Activated CD8-positive, alpha-beta T cell treated with anti-CD3 and anti-CD28 coated beads, Interleukin-2, amount 10 ng/mL, durations not matched to agents 7 days and 5 days (primary cell): ENCODE results near the gene CAPN15. TPM values are rescaled to one million over a fixed set of nuclear protein-coding genes. Genes with fewer than 3 reads are reported as not detected.

Source experiments
- ATAC-seq: fragments of 150-1000 bp; cut with Tn5 transposase; one replicate; pipeline ENCODE4 v1.10.0; 2021; ENCODE audit warnings: moderate library complexity
- CTCF ChIA-PET: fragments of 350-600 bp; sonication (Branson Sonifier 250); formaldehyde crosslinking; loops from one replicate; lab custom pipeline; 2021; ENCODE audit warnings: antibody characterized with exemption; lab: Charles Lee
- POLR2A ChIA-PET: fragments of 350-600 bp; sonication (Branson Sonifier 250); formaldehyde crosslinking; loops from one replicate; lab custom pipeline; 2021; ENCODE audit warnings: antibody characterized with exemption; lab: Charles Lee
- DNase-seq: peaks from one replicate; pipeline ENCODE4 v3.0.0-alpha.2; 2020
- H3K27ac Mint-ChIP-seq: one replicate; pipeline ENCODE4 v1.8.0; 2021; ENCODE audit warnings: mild to moderate bottlenecking, mixed read lengths
- H3K27me3 Mint-ChIP-seq: one replicate; pipeline ENCODE4 v1.8.0; 2021; ENCODE audit warnings: low read depth, mixed read lengths
- H3K36me3 Mint-ChIP-seq: one replicate; pipeline ENCODE4 v1.8.0; 2021; ENCODE audit warnings: low read depth, mixed read lengths
- H3K4me1 Mint-ChIP-seq: one replicate; pipeline ENCODE4 v1.8.0; 2021; ENCODE audit warnings: low read depth, mixed read lengths
- H3K4me3 Mint-ChIP-seq: one replicate; pipeline ENCODE4 v1.8.0; 2021; ENCODE audit warnings: mild to moderate bottlenecking, mixed read lengths
- H3K9me3 Mint-ChIP-seq: one replicate; pipeline ENCODE4 v1.8.0; 2022; ENCODE audit warnings: mixed read lengths; ENCODE audit not compliant: insufficient read depth
- total RNA-seq, 2 experiments: library from RNA; stranded (reverse); gene quantifications; one replicate each; pipeline ENCODE4 v1.2.3, GENCODE V29; 2021

CAPN15 gene
- total RNA-seq, 2 experiments from 2014 or later = 85.3 to 93.0 TPM

- Mint-ChIP-seq H3K4me3 (no peak overlapping the region), H3K36me3 (peaks cover 14% of the 10 kb centered on the region), H3K9me3 (no peaks in the 10 kb centered on the region), H3K27ac (no peak overlapping the region), H3K4me1 (peaks cover 6% of the 10 kb centered on the region), H3K27me3 (no peaks in the 10 kb centered on the region)
- DNase-seq (no peak), ATAC-seq (no peak)
- POLR2A ChIA-PET = no interaction called here
- CTCF ChIA-PET = no interaction called here
Measured at GRCh38 chr16:540645-541340, 13.3 kb downstream of the CAPN15 start.

GRCh38 chr16:543301-544164 lies 16.0 kb downstream of the CAPN15 start:
- ChIA-PET CTCF (no interaction called here), POLR2A (no interaction called here)
- Mint-ChIP-seq H3K4me1 (peaks cover 8% of the 10 kb centered on the region), H3K27ac (no peak overlapping the region), H3K36me3 (peaks cover 8% of the 10 kb centered on the region), H3K27me3 (no peaks in the 10 kb centered on the region), H3K9me3 (no peaks in the 10 kb centered on the region), H3K4me3 (no peak overlapping the region)
- ATAC-seq (no peak), DNase-seq (no peak)

DNA sequence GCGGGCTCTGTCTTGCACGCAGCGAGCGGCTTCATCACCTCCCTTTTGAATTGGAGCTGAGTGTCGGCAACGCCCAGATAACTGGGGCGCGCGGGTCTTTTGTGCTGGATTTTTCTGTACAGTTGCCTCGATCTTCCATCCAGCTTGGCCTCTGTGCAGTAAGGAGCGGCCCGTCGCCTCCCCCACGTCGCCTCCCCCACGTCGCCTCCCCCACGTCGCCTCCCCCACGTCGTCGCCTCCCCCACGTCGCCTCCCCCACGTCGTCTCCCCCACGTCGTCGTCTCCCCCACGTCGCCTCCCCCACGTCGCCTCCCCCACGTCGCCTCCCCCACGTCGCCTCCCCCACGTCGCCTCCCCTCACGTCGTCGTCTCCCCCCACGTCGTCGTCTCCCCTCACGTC lies 17.0 kb downstream of the CAPN15 start:
- no peak overlapping the region for H3K4me3 Mint-ChIP-seq
- H3K36me3 Mint-ChIP-seq = peaks cover 6% of the 10 kb centered on the region
- H3K4me1 Mint-ChIP-seq = peaks cover 8% of the 10 kb centered on the region
- POLR2A ChIA-PET = no interaction called here
- CTCF ChIA-PET = no interaction called here
- ATAC-seq (no peak), DNase-seq (no peak)
- H3K27me3 Mint-ChIP-seq = no peaks in the 10 kb centered on the region
- H3K27ac Mint-ChIP-seq = no peak overlapping the region
- no peaks in the 10 kb centered on the region for H3K9me3 Mint-ChIP-seq

- Mint-ChIP-seq H3K9me3 (no peaks in the 10 kb centered on the region), H3K27ac (no peak overlapping the region), H3K4me3 (no peak overlapping the region), H3K27me3 (no peaks in the 10 kb centered on the region), H3K4me1 (peaks cover 6% of the 10 kb centered on the region), H3K36me3 (peaks cover 5% of the 10 kb centered on the region)
- ChIA-PET POLR2A (no interaction called here), CTCF (no interaction called here)
- ATAC-seq (peak; percentile 72), DNase-seq (peak; percentile 65)
Measured at GRCh38 chr16:546909-547770, 19.6 kb downstream of the CAPN15 start.

DNA sequence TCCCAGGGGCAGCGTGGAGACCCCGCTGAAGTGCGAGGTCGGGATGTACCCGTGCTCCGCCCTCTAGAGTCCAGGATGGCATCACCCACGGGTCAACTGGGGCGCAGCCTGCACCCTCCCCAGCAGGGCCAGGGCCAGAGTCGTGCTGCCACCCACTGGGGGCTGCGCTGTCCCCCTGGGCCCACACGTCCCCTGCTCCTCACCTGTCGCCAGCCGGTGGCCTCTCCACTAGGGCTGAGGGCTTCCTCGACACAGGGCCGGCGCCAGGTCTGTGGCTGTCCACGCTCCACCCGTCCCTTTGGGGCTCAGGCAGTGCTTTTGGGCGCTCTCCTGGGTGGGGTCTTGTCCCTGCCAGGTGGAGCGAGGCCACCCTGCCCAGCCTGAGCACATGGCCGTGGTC lies 21.1 kb downstream of the CAPN15 start:
- Mint-ChIP-seq H3K36me3 (peaks cover 2% of the 10 kb centered on the region), H3K4me3 (no peak overlapping the region), H3K9me3 (no peaks in the 10 kb centered on the region), H3K27me3 (no peaks in the 10 kb centered on the region), H3K27ac (no peak overlapping the region), H3K4me1 (peaks cover 2% of the 10 kb centered on the region)
- DNase-seq (no peak), ATAC-seq (no peak)
- POLR2A ChIA-PET = no interaction called here
- CTCF ChIA-PET = no interaction called here

DNA sequence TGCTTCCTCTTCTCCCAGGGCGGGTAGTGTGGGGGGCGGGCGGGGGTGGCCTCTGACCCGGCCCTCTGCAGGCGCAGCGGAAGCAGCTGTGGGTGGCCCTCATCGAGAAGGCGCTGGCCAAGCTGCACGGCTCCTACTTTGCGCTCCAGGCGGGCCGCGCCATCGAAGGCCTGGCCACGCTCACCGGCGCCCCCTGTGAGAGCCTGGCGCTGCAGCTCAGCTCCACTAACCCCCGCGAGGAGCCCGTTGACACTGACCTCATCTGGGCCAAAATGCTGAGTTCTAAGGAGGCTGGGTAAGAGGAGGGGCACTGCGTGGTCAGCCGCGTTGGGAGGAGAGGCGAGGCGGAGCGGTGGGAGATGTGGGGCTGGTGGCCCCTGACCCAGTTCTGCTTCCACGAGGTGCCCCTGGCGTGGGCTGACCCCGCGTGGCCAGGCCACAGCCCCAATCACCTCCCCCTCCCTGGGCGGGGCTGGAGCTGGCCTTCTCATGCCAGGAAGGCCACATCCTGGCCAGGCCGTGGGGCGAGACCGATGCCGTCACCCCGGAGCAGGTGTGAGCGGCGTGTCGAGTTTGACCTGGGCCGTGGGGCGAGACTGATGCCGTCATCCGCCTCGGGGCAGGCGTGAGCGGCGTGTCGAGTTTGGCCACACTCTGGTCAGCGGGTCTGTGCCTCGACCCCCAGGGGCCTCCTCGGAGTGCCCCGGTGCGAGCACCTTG lies 22.2 kb downstream of the CAPN15 start:
- POLR2A ChIA-PET = no interaction called here
- Mint-ChIP-seq H3K4me3 (no peak overlapping the region), H3K36me3 (peaks cover 2% of the 10 kb centered on the region), H3K27ac (no peak overlapping the region), H3K9me3 (no peaks in the 10 kb centered on the region), H3K4me1 (peaks cover 2% of the 10 kb centered on the region), H3K27me3 (no peaks in the 10 kb centered on the region)
- ATAC-seq (no peak), DNase-seq (no peak)
- CTCF ChIA-PET = no interaction called here

DNA sequence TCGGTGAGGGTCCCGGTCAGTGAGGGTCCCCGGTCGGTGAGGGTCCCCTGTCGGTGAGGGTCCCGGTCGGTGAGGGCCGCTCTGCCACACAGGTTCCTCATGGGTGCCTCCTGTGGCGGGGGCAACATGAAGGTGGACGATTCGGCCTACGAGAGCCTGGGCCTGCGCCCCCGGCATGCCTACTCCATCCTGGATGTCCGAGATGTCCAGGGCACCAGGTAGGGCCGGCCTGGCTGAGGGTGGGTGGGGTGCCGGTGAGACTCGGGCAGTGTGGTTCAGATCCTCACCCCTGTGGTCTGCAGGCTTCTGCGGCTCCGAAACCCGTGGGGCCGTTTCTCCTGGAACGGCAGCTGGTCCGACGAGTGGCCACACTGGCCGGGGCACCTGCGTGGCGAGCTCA lies 23.7 kb downstream of the CAPN15 start:
- H3K36me3 Mint-ChIP-seq = peaks cover 2% of the 10 kb centered on the region
- ChIA-PET CTCF (no interaction called here), POLR2A (no interaction called here)
- H3K4me1 Mint-ChIP-seq = peaks cover 2% of the 10 kb centered on the region
- no peak overlapping the region for H3K27ac Mint-ChIP-seq
- H3K9me3 Mint-ChIP-seq = no peaks in the 10 kb centered on the region
- ATAC-seq (no peak), DNase-seq (no peak)
- H3K27me3 Mint-ChIP-seq = no peaks in the 10 kb centered on the region
- no peak overlapping the region for H3K4me3 Mint-ChIP-seq

DNA sequence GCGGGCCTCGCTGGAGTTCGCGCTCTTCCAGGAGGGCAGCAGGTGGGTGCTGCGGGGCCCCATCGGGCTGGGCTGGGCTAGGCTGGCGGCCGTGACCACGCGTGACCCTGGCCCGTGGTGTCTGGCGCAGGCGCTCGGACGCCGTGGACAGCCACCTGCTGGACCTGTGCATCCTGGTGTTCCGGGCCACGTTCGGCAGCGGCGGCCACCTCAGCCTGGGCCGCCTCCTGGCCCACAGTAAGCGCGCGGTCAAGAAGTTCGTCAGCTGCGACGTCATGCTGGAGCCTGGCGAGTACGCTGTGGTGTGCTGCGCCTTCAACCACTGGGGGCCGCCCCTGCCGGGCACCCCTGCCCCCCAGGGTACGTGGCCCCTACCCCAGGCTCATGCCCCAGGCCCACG lies 24.7 kb downstream of the CAPN15 start:
- ATAC-seq (no peak), DNase-seq (no peak)
- Mint-ChIP-seq H3K9me3 (no peaks in the 10 kb centered on the region), H3K27ac (no peak overlapping the region), H3K4me3 (no peak overlapping the region), H3K36me3 (peaks cover 2% of the 10 kb centered on the region), H3K4me1 (no peaks in the 10 kb centered on the region), H3K27me3 (no peaks in the 10 kb centered on the region)
- CTCF ChIA-PET = no interaction called here
- POLR2A ChIA-PET = no interaction called here

- CTCF ChIA-PET = no interaction called here
- no peak overlapping the region for H3K27ac Mint-ChIP-seq
- H3K36me3 Mint-ChIP-seq = peaks cover 2% of the 10 kb centered on the region
- POLR2A ChIA-PET = no interaction called here
- H3K4me1 Mint-ChIP-seq = no peaks in the 10 kb centered on the region
- no peak for DNase-seq
- peaks cover 5% of the 10 kb centered on the region for H3K27me3 Mint-ChIP-seq
- no peak for ATAC-seq
- no peaks in the 10 kb centered on the region for H3K9me3 Mint-ChIP-seq
- H3K4me3 Mint-ChIP-seq = no peak overlapping the region
Measured at GRCh38 chr16:553601-554296, 26.2 kb downstream of the CAPN15 start.

- CTCF ChIA-PET = no interaction called here
- no peaks in the 10 kb centered on the region for H3K4me1 Mint-ChIP-seq
- POLR2A ChIA-PET = no interaction called here
- H3K9me3 Mint-ChIP-seq = no peaks in the 10 kb centered on the region
- no peak overlapping the region for H3K4me3 Mint-ChIP-seq
- peaks cover 5% of the 10 kb centered on the region for H3K27me3 Mint-ChIP-seq
- H3K27ac Mint-ChIP-seq = no peak overlapping the region
- no peak for DNase-seq
- ATAC-seq = no peak
- H3K36me3 Mint-ChIP-seq = no peaks in the 10 kb centered on the region
Measured at GRCh38 chr16:554297-554621, 26.7 kb downstream of the CAPN15 start.
